Measurements from ENCODE around the gene ADAM15. TPM values are rescaled to one million over a fixed set of nuclear protein-coding genes. Genes with fewer than 3 reads are reported as not detected.

ADAM15 gene
- polyA plus RNA-seq, 3 donors: 44.5 to 202 (median 74.3) TPM

GRCh38 chr1:155043301-155043702 lies 7.8 kb upstream of the ADAM15 start:
- no peaks in the 10 kb centered on the region for H3K79me2 ChIP-seq (ENCODE audit: insufficient read depth, low read length)
- H3K4me3 ChIP-seq (replicated peaks in 1 of 3; ENCODE audit: low read depth in 2 of 3, low read length in 3 of 3): no peak overlapping the region
- peaks cover 13 to 20% of the 10 kb centered on the region in 2 donors for H3K4me1 ChIP-seq (ENCODE audit: control insufficient read depth in 1 of 2, insufficient read depth in 2 of 2, low read length in 2 of 2)
- Mint-ChIP-seq H3K36me3 (no peaks in the 10 kb centered on the region), H3K4me3 (no peak overlapping the region), H3K27ac (no peak overlapping the region), H3K4me1 (peaks cover 21% of the 10 kb centered on the region), H3K27me3 (ENCODE audit: low read depth in 3 of 3) (peaks cover 4 to 10% (median 10%) of the 10 kb centered on the region in 3 donors), H3K9me3 (peaks cover 0 to 1% (median 0%) of the 10 kb centered on the region in 7 donors)
- no peaks in the 10 kb centered on the region for H4K20me1 ChIP-seq (ENCODE audit: insufficient read depth, low read length)
- intact Hi-C loops (cut with micrococcal nuclease): no loop called here
- no peak overlapping the region for H3K9ac ChIP-seq (ENCODE audit: insufficient read depth, low read length, poor library complexity, severe bottlenecking)
- no peak overlapping the region for H3K27ac ChIP-seq (ENCODE audit: low read depth in 1 of 2, low read length in 2 of 2)
- H3K27me3 ChIP-seq (ENCODE audit: control insufficient read depth in 2 of 2, insufficient read depth in 2 of 2, low read length in 2 of 2): no peaks in the 10 kb centered on the region
- WGBS (ENCODE audit: insufficient coverage): 82% methylated on average over 11 of the region's 12 CpGs
- H3K4me2 ChIP-seq (replicated peaks; ENCODE audit: extremely low read depth, low read length, poor library complexity, severe bottlenecking): no peak overlapping the region
- no peak for TF ChIP-seq CTCF (IDR thresholded peaks at IDR 0.05)
- DNase-seq: no peak
- no peaks in the 10 kb centered on the region for H3K9me3 ChIP-seq (replicated peaks in 1 of 2; ENCODE audit: control insufficient read depth in 1 of 2, insufficient read depth in 1 of 2, low read length in 2 of 2)
- no peaks in the 10 kb centered on the region for H3K36me3 ChIP-seq (replicated peaks in 1 of 2; ENCODE audit: control insufficient read depth in 1 of 2, insufficient read depth in 2 of 2, low read length in 2 of 2)
- no peak overlapping the region for H2AFZ ChIP-seq (ENCODE audit: insufficient read depth, low read depth, low read length, poor library complexity, severe bottlenecking)

GRCh38 chr1:155043793-155044192 lies 7.3 kb upstream of the ADAM15 start:
- TF ChIP-seq CTCF (IDR thresholded peaks at IDR 0.05): no peak
- peak overlapping the region in 1 of 7 donors; percentile 33 for H3K27ac Mint-ChIP-seq
- peaks cover 4 to 7% (median 7%) of the 10 kb centered on the region in 3 donors for H3K27me3 Mint-ChIP-seq (ENCODE audit: low read depth in 3 of 3)
- no peaks in the 10 kb centered on the region for H3K36me3 ChIP-seq (replicated peaks in 1 of 2; ENCODE audit: control insufficient read depth in 1 of 2, insufficient read depth in 2 of 2, low read length in 2 of 2)
- H3K4me1 ChIP-seq (ENCODE audit: control insufficient read depth in 1 of 2, insufficient read depth in 2 of 2, low read length in 2 of 2): peaks cover 10 to 16% of the 10 kb centered on the region in 2 donors
- H3K4me3 Mint-ChIP-seq: no peak overlapping the region
- no peaks in the 10 kb centered on the region for H4K20me1 ChIP-seq (ENCODE audit: insufficient read depth, low read length)
- DNase-seq: no peak
- no peak overlapping the region for H3K4me3 ChIP-seq (replicated peaks in 1 of 3; ENCODE audit: low read depth in 2 of 3, low read length in 3 of 3)
- no peaks in the 10 kb centered on the region for H3K27me3 ChIP-seq (ENCODE audit: control insufficient read depth in 2 of 2, insufficient read depth in 2 of 2, low read length in 2 of 2)
- no peaks in the 10 kb centered on the region for H3K79me2 ChIP-seq (ENCODE audit: insufficient read depth, low read length)
- H3K9me3 Mint-ChIP-seq: peaks cover 0 to 1% (median 0%) of the 10 kb centered on the region in 7 donors
- no peaks in the 10 kb centered on the region for H3K9me3 ChIP-seq (replicated peaks in 1 of 2; ENCODE audit: control insufficient read depth in 1 of 2, insufficient read depth in 1 of 2, low read length in 2 of 2)
- no peak overlapping the region for H3K4me2 ChIP-seq (replicated peaks; ENCODE audit: extremely low read depth, low read length, poor library complexity, severe bottlenecking)
- intact Hi-C loops (cut with micrococcal nuclease): no loop called here
- H3K9ac ChIP-seq (ENCODE audit: insufficient read depth, low read length, poor library complexity, severe bottlenecking): no peak overlapping the region
- H3K36me3 Mint-ChIP-seq: peaks cover 0 to 3% of the 10 kb centered on the region in 2 donors
- 100% methylated on average over 2 of the region's 3 CpGs for WGBS (ENCODE audit: insufficient coverage)
- no peak overlapping the region for H2AFZ ChIP-seq (ENCODE audit: insufficient read depth, low read depth, low read length, poor library complexity, severe bottlenecking)
- peaks cover 17% of the 10 kb centered on the region for H3K4me1 Mint-ChIP-seq
- no peak overlapping the region for H3K27ac ChIP-seq (ENCODE audit: low read depth in 1 of 2, low read length in 2 of 2)

All from CD14-positive monocyte (primary cell).